ENCODE results near the gene SLX9. TPM values are rescaled to one million over a fixed set of nuclear protein-coding genes. Genes with fewer than 3 reads are reported as not detected.

The SLX9 gene
- total and polyA plus RNA-seq, 2 donors (not counting 3 experiments of a cell fraction or from before 2014, with no cell fraction given): 27.0 to 50.6 TPM

DNA sequence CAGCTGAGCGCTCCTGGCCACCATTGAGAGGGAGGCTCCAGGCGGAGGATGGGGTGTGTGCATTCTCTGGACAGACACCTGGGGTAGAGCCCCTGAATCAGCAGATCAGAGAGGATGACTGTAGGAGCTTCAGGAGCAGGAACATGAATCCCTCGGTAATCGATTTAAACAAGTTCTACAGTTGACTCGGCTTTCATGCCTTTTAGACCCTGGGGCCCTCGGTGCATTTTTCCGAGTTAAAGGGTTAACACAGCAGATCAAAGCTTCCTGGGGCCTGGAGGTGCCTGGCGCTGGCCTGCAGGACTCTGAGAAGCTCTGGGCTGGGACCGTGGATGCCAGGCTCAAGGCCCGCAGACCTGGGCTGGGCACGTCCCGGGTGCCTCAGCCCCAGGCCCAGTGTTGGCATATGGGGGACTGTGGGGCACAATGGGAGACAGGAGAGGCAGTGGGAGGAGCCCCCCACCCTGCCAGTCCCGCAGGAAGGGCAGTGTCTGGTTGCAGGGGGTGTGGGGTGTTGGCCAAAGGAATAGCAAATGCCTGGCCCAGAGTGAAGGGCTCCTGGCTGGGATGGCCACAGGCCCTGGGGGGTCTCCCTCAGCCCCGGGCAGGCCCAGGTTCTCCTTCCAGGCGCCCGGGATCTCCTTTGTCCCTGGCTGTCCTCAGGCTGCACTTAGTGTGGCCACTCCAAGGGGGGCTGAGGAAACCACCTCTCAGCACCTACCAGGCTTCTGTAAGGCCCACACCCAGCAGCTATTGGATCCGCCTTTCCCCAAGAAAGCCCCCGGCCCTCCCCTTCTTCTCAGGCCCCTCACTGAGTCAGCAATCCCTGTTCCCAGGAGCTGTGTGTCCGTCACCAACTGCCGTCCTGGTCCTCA is 40.1 kb downstream of the SLX9 start:
- H3K4me3 ChIP-seq (replicated peaks in 1 of 3; ENCODE audit: insufficient read depth in 1 of 3, low read depth in 1 of 3, low read length in 3 of 3): no peak overlapping the region
- FAIRE-seq (no peak), DNase-seq (ENCODE audit: low read depth, low spot score) (no peak)
- no peaks in the 10 kb centered on the region for H3K27me3 ChIP-seq (ENCODE audit: control insufficient read depth in 2 of 2, insufficient read depth in 2 of 2, low read length in 2 of 2)
- H3K79me2 ChIP-seq (ENCODE audit: control insufficient read depth, insufficient read depth, low read length): no peaks in the 10 kb centered on the region
- H3K9me3 ChIP-seq (replicated peaks; ENCODE audit: control insufficient read depth, insufficient read depth, low read length): no peaks in the 10 kb centered on the region
- no peak overlapping the region for H2AFZ ChIP-seq (ENCODE audit: low read depth, low read length)
- H3K4me1 ChIP-seq (ENCODE audit: control insufficient read depth, extremely low read depth, insufficient read depth, low read length): peaks cover 12% of the 10 kb centered on the region
- H3K36me3 ChIP-seq (ENCODE audit: control insufficient read depth in 2 of 2, extremely low read depth in 1 of 2, insufficient read depth in 2 of 2, low read length in 2 of 2): peaks cover 0 to 6% of the 10 kb centered on the region in 2 experiments
- ChIA-PET POLR2A (no interaction called here), CTCF (interaction anchor here (0.7 to 1.6 kb wide), 2 partner anchors 17 to 149 kb away, joined by 3 to 4 read pairs; no protein-coding TSS in a partner anchor)
- no peak for TF ChIP-seq MYC (IDR thresholded peaks at IDR 0.05; ENCODE audit: low read depth, low read length)
- no peak for TF ChIP-seq GATA2 (IDR thresholded peaks at IDR 0.05; ENCODE audit: insufficient read depth, insufficient read length, low read depth, low read length)
- TF ChIP-seq JUN (IDR thresholded peaks at IDR 0.05; ENCODE audit: borderline replicate concordance, insufficient read depth, insufficient read length, low read depth): no peak
- TF ChIP-seq, protein P1, sequence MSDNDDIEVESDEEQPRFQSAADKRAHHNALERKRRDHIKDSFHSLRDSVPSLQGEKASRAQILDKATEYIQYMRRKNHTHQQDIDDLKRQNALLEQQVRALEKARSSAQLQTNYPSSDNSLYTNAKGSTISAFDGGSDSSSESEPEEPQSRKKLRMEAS (IDR thresholded peaks at IDR 0.05; ENCODE audit: insufficient read depth, insufficient read length): no peak
- no peak for TF ChIP-seq POLR2A (IDR thresholded peaks at IDR 0.05; ENCODE audit: low read depth, low read length)
- no peak for TF ChIP-seq EZH2 (IDR thresholded peaks at IDR 0.05; ENCODE audit: borderline replicate concordance, low read depth, low read length, severe bottlenecking)
- no peak for TF ChIP-seq POLR2AphosphoS5 (IDR thresholded peaks at IDR 0.05; ENCODE audit: insufficient read depth, low read depth, low read length)
- TF ChIP-seq FOS (IDR thresholded peaks at IDR 0.05; ENCODE audit: borderline replicate concordance, insufficient read depth, low read length): no peak
- TF ChIP-seq, protein P2, sequence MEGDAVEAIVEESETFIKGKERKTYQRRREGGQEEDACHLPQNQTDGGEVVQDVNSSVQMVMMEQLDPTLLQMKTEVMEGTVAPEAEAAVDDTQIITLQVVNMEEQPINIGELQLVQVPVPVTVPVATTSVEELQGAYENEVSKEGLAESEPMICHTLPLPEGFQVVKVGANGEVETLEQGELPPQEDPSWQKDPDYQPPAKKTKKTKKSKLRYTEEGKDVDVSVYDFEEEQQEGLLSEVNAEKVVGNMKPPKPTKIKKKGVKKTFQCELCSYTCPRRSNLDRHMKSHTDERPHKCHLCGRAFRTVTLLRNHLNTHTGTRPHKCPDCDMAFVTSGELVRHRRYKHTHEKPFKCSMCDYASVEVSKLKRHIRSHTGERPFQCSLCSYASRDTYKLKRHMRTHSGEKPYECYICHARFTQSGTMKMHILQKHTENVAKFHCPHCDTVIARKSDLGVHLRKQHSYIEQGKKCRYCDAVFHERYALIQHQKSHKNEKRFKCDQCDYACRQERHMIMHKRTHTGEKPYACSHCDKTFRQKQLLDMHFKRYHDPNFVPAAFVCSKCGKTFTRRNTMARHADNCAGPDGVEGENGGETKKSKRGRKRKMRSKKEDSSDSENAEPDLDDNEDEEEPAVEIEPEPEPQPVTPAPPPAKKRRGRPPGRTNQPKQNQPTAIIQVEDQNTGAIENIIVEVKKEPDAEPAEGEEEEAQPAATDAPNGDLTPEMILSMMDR (IDR thresholded peaks at IDR 0.05; ENCODE audit: extremely low read depth in 1 of 2, insufficient read depth in 1 of 2, low read depth in 1 of 2, low read length in 2 of 2): no peak
- no peaks in the 10 kb centered on the region for H4K20me1 ChIP-seq (replicated peaks; ENCODE audit: control insufficient read depth, extremely low read depth, insufficient read depth, low read length)
- BruUV-seq (replicated peaks): no TSS peak
- intact Hi-C loops (cut with micrococcal nuclease): no loop called here
- dilution Hi-C loops (cut with MboI; ENCODE audit: extremely low pct_ligation_motif_present, low sequenced_read_pairs): no loop called here
- no peak overlapping the region for H3K27ac ChIP-seq (ENCODE audit: insufficient read depth, low read depth, low read length)
- no peak overlapping the region for H3K9ac ChIP-seq (replicated peaks; ENCODE audit: extremely low read depth, insufficient read depth, low read length)
- no peak overlapping the region for H3K4me2 ChIP-seq (ENCODE audit: insufficient read depth, low read length)
- H3K9me1 ChIP-seq (replicated peaks; ENCODE audit: control insufficient read depth, extremely low read depth, insufficient read depth, low read length): no peaks in the 10 kb centered on the region

Measured in endothelial cell of umbilical vein (primary cell).